IPS-11a (cell line): ENCODE measurements around the gene KSR2.
"Not testable (repeated sequence)": the region's sequence is repeated elsewhere in the genome, so short reads cannot be mapped to it uniquely, and the experiment has no call there.

Experiments
- H3K4me3 ChIP-seq: one replicate; pipeline ENCODE4 v1.5.1; 2013; ENCODE audit warnings: low read depth, low read length, control low read depth

Gene KSR2

DNA sequence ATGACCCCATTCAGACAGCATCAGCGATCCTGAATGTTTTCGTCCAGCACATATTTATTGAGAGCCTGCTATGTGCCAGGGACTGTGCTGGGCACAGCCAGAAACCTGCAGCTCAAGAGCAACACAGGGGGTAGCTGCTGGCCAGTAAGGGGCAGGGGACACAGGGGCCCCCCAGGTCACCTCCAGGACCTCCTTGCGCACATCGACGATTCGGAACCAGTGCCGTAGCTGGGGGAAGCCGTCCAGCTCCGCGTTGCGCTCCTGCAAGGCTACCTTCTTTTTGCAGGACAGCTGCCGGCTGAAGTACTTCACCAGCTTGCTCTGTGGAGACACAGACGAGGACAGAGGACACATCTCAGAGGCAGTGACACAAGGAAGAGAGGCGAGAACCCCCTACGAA lies 108.7 kb downstream of the KSR2 start:
- no peak overlapping the region for H3K4me3 ChIP-seq

GRCh38 chr12:117857632-117858612 lies 110.9 kb downstream of the KSR2 start:
- no peak overlapping the region for H3K4me3 ChIP-seq

DNA sequence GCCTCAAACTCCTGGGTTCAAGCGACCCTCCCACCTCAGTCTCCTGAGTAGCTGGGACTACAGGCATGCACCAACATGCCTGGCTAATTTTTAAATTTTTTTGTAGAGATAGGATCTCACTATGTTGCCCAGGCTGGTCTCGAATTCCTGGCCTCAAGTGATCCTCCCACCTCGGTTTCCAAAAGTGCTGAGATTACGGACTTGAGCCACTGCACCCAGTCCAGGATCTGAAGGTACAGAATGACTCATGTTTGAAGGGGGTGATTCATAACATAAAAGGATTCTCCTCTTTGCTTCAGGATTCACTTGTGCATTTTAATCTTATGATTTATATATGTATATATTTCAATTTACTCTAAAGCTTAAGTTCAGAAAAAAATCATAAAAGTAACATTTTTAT lies 111.7 kb downstream of the KSR2 start:
- not testable (repeated sequence) for H3K4me3 ChIP-seq

DNA sequence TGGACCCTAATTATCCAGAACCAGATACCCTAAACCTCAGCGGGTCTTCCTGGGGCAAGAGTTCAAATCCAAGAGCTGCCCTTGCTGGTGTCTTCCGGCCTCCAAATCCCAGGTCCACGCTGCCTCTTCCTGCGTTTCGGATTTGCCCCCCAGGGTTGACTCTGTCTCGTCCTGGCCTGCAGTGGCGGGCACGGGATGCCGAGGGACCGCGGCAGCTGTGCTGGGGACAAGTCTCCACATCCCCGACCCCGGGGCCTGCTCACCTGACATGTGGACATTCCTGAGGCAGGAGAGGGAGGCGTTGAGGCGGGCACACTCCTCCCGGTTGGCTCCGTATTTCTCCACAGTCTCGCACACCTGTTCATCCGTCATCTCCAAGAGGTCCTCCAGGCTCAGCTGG lies 113.6 kb downstream of the KSR2 start:
- no peak overlapping the region for H3K4me3 ChIP-seq

- no peak overlapping the region for H3K4me3 ChIP-seq
Measured at GRCh38 chr12:117854339-117855012, 114.3 kb downstream of the KSR2 start.

DNA sequence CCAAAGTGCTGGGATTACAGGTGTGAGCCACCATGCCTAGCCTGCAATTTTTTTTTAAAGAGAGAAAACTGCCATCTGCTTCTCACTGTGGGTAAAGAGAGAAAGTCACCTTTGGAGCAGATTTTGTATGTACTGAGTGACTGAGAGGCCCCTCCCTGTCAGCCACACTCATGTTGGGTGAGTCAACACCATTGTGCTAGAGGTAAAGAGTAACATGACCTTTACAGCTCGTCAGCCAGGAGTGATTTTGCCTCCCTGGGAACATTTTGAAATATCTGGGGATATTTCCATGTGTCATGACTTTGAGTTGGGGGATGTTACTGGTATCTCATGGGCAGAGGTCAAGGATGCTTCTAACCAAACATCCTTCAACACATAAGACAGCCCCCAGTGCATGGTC lies 115.2 kb downstream of the KSR2 start:
- no peak overlapping the region for H3K4me3 ChIP-seq

DNA sequence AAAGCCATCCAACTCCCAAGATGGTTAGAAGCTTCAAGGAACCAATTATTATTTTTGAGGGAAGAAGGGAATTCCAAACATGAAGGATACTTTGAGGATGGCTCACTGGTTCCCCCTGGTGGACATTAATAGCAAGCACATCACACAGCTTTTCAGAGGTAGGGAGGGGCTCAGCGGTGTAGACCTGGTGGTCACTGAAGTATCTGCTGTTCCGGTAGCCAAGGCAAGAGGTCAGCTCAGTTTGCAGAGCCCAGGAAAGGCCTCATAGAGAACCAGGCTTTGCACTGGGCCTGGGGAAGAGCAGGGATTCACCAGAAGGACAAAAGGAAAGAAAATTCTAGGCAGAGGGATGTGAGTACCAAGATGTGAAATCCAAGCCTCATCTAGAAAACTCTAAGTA lies 118.7 kb downstream of the KSR2 start:
- H3K4me3 ChIP-seq: no peak overlapping the region

DNA sequence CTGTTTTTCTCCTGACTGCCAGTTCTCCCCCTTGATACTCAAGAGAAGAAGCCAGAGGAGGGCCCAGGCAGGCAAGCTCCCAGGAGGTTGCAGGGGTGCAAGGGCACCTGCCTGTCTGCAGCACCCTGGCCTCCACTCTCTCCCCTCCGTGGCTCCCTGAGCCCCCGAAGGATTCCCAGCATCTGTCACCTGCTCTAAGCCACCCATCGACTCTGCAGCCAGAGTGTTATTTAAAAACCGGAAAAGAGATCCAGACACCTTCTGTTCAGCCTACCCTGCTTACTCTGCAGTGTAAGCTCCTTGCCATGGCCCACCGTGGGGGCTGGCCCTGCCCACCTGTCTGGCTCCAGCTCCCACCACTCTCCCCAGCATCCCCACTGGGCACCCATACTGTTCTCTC lies 121.4 kb downstream of the KSR2 start:
- no peak overlapping the region for H3K4me3 ChIP-seq

DNA sequence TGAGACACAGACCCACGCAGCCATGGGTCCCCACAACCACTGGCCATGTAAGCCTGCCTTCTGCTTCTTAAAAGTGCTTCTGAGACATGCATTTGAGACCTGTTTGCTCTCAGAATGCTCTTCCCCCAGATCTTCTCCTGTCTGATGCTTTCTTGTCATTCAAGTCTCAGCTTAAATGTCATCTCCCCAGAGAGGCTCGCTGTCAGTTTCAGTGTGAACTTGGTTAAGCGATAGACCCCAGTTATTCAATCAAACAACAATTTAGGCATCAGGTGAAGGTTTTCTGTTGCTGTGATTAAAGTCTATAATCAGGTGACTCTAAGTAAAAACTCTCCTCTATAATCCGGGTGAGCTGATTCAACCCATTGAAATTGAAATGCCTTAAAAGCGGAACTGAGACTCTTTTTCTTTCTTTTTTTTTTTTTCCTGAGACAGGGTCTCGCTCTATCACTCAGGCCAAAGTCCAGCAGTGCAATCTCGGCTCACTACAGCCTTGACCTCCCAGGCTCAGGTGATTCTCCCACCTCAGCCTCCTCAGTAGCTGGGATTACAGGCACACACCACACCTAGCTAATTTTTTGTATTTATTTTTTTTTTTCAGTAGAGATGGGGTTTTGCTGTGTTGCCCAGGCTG lies 123.4 kb downstream of the KSR2 start:
- H3K4me3 ChIP-seq: no peak overlapping the region

- H3K4me3 ChIP-seq: no peak overlapping the region
Measured at GRCh38 chr12:117844114-117844830, 124.5 kb downstream of the KSR2 start.

DNA sequence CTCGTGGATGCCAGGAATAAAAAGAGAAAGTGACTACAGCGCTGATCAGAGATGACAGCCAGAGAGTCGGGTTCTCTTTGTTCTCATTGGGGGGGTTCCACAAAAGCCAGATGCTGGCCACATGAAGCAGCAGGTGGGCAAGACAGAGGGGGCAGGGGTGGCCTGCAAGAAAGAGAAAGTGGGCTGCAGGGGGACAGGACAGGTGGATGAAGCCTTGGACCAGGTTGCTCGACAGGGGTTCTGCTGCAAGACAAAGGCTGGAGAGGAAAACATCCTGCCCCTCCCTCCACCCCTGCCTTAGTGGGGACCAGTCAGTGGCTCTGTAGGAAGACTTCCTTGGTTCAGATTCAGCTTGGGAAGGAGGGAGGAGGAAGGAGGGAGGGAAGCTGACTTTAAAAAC lies 126.2 kb downstream of the KSR2 start:
- H3K4me3 ChIP-seq: no peak overlapping the region

DNA sequence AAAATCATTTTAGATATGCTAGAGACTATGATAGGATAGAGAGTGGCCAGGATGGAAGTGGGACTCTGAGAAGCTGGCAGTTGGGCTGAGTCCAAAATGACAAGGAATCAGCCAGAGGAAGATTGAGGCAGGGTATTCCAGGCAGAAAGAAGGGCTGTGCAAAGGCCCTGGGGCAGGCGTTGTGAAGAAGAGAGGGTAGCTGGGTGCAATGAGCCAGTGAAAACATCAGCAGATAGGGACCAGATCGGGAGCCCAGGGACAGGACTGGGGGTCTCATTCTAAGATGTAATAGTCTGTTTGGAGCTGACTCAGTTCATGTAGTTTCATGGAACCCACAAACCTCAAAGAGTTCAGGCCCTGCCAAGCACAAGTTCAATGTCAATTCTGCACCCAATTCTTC lies 126.6 kb downstream of the KSR2 start:
- no peak overlapping the region for H3K4me3 ChIP-seq

GRCh38 chr12:117837737-117838050 lies 131.1 kb downstream of the KSR2 start:
- H3K4me3 ChIP-seq: no peak overlapping the region

DNA sequence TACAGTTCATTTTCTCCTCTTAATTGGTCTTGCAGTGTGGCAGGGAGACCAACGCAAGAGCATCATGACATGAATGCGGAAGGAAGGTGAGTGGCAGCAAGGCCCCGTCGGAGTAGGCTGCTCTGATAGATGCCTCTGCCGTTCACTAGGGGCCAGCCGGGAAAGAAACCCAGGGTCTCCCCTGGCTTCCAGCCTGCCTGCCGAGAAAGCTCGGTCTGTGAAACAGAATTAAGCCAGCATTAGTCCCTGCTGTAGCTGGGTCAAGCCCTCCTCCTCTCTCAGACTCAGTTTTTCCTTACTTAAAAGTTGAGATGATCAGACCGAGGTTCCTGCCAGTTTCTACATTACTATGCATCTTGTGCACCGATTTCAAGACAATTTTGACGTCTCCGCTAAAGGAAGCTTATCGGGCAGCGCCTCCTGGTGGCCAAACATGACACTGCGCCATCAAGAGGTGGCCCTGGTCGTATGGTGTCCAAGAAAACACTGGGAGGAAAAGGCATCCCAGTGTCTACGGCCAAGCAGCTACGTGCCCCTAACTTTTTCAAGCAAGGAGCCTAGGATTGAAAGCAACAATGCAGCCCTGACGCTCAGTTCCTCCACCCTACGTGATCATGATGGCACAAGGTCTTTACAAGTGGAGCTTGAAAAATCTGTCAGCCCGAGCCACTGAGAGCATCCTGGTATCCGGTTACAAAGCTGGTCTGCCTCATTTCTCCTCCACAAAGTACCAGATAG lies 131.6 kb downstream of the KSR2 start:
- H3K4me3 ChIP-seq: no peak overlapping the region

GRCh38 chr12:117836476-117836875 lies 132.3 kb downstream of the KSR2 start:
- no peak overlapping the region for H3K4me3 ChIP-seq

GRCh38 chr12:117835156-117835555 lies 133.6 kb downstream of the KSR2 start:
- no peak overlapping the region for H3K4me3 ChIP-seq

- H3K4me3 ChIP-seq: no peak overlapping the region
Measured at GRCh38 chr12:117832459-117833457, 136.0 kb downstream of the KSR2 start.

DNA sequence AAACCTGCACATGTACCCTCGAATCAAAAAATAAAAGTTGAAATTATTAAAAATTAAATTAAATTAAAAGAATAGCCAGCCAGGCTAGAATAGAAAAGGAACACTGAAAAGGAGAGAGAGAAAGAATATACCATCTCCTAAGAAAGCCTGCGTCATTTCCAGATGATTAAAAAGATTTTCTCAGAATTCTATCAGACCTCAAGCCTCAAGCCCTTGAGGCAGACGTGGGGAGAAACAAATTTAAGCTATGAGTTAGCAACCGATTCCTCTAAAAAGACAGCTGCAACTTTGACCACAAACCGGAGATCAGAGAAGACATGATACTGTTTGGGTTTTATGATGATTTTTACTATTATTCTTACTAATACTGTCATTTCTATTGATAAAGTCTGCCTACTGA lies 138.3 kb downstream of the KSR2 start:
- no peak overlapping the region for H3K4me3 ChIP-seq

GRCh38 chr12:117829108-117829507 lies 139.7 kb downstream of the KSR2 start:
- no peak overlapping the region for H3K4me3 ChIP-seq
